MM.1S (cell line): Measurements from ENCODE around the gene CFAP57.
"Not testable (repeated sequence)": the region's sequence is repeated elsewhere in the genome, so short reads cannot be mapped to it uniquely, and the experiment has no call there.

ENCODE experiments used
- DNase-seq: peaks from one replicate; pipeline ENCODE4 v3.0.0-alpha.2; 2015
- H2AFZ ChIP-seq: fragments of 300-600 bp; sonication (generic); 2 replicates; pipeline ENCODE4 v1.6.0; 2016; ENCODE audit warnings: antibody characterized with exemption, low read length
- H3F3A ChIP-seq: fragments of 300-600 bp; sonication (generic); 2 replicates; pipeline ENCODE4 v1.6.1; 2016; ENCODE audit warnings: mild to moderate bottlenecking, antibody characterized with exemption, low read length, moderate library complexity, mixed read lengths; ENCODE audit not compliant: insufficient read depth
- H3K27ac ChIP-seq: fragments of 300-600 bp; sonication (generic); 2 replicates; pipeline ENCODE4 v1.5.1; 2016; ENCODE audit warnings: mild to moderate bottlenecking, low read length
- H3K27me3 ChIP-seq: fragments of 300-600 bp; sonication (generic); replicated peaks from 2 replicates; pipeline ENCODE4 v1.6.0; 2016; ENCODE audit warnings: low read length; ENCODE audit not compliant: insufficient read depth
- H3K36me3 ChIP-seq: fragments of 300-600 bp; sonication (generic); replicated peaks from 2 replicates; pipeline ENCODE4 v1.6.1; 2016; ENCODE audit warnings: mild to moderate bottlenecking, low read length, mixed read lengths; ENCODE audit not compliant: insufficient read depth
- H3K4me1 ChIP-seq: fragments of 300-600 bp; sonication (generic); 2 replicates; pipeline ENCODE4 v1.6.1; 2016; ENCODE audit warnings: low read length, mixed read lengths
- H3K4me2 ChIP-seq: fragments of 300-600 bp; sonication (generic); 2 replicates; pipeline ENCODE4 v1.6.0; 2016; ENCODE audit warnings: low read depth, low read length
- H3K4me3 ChIP-seq: fragments of 300-600 bp; sonication (generic); 2 replicates; pipeline ENCODE4 v1.5.1; 2016; ENCODE audit warnings: low read length, mixed read lengths
- H3K79me2 ChIP-seq: fragments of 300-600 bp; sonication (generic); 2 replicates; pipeline ENCODE4 v1.6.1; 2016; ENCODE audit warnings: mixed run types, low read length, mixed read lengths
- H3K9ac ChIP-seq: fragments of 300-600 bp; sonication (generic); 2 replicates; pipeline ENCODE4 v1.6.1; 2016; ENCODE audit warnings: low read length, mixed read lengths
- H3K9me2 ChIP-seq: fragments of 300-600 bp; sonication (generic); replicated peaks from 2 replicates; pipeline ENCODE4 v1.6.1; 2016; ENCODE audit warnings: mild to moderate bottlenecking, low read length, mixed read lengths; ENCODE audit not compliant: insufficient read depth
- H3K9me3 ChIP-seq: fragments of 300-600 bp; sonication (generic); replicated peaks from 2 replicates; pipeline ENCODE4 v1.6.1; 2016; ENCODE audit warnings: mild to moderate bottlenecking, low read length, mixed read lengths; ENCODE audit not compliant: insufficient read depth
- H4K20me1 ChIP-seq: fragments of 300-600 bp; sonication (generic); 2 replicates; pipeline ENCODE4 v1.6.1; 2016; ENCODE audit warnings: mild to moderate bottlenecking, low read length, moderate library complexity, mixed read lengths; ENCODE audit not compliant: insufficient read depth
- EZH2 ChIP-seq: fragments of 300-600 bp; sonication (generic); optimal IDR thresholded peaks from 2 replicates; pipeline ENCODE3; 2017; ENCODE audit warnings: low read depth, mild to moderate bottlenecking, antibody characterized with exemption, low read length, mixed read lengths
- EZH2phosphoT487 ChIP-seq: fragments of 300-600 bp; sonication (generic); IDR thresholded peaks from 2 replicates; pipeline ENCODE4 v1.6.1; 2018; ENCODE audit warnings: antibody characterized with exemption, low read length
- TF ChIP-seq, protein P1 (sequence below): fragments of 300-600 bp; sonication (generic); IDR thresholded peaks from 2 replicates; pipeline ENCODE4 v1.5.1; 2016; ENCODE audit warnings: antibody characterized with exemption, low read length, mixed read lengths

The CFAP57 gene

DNA sequence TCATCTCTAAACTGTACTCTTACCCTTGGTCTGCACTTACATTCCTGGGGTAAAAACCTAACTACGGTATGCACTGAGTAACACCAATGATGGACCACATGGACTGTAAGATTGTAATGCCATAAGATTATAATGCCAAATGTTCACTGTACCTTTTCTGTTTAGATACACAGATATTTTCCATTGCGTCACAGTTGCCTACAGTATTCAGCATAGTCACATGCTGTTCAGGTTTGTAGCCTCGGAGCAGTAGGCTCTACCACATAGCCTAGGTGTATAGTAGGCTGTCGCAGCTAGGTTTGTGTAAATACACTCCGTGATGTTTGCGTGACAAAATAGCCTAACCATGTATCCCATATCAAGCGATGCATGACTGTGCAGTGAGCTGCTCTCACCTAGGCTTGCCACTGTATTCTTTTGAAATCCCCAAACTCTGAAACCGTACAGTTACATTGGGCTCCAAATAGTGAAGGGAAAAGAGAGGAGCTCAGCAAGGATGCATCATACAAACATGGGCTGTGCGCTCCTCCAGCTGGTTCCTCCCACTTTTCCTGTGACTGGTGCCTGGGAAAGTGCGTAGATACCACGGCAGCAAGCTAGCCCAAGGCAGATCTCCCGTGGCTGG lies 35.2 kb downstream of the CFAP57 start:
- DNase-seq, result no peak
- no peaks in the 10 kb centered on the region for H3K4me1 ChIP-seq
- H3K36me3 ChIP-seq, result no peaks in the 10 kb centered on the region
- H4K20me1 ChIP-seq, result no peaks in the 10 kb centered on the region
- no peaks in the 10 kb centered on the region for H3K9me3 ChIP-seq
- H3K27ac ChIP-seq, result no peak overlapping the region
- H3K79me2 ChIP-seq, result no peaks in the 10 kb centered on the region
- no peak overlapping the region for H3K4me2 ChIP-seq
- no peak overlapping the region for H3K9ac ChIP-seq
- no peak overlapping the region for H2AFZ ChIP-seq
- H3K4me3 ChIP-seq, result no peak overlapping the region
- no peaks in the 10 kb centered on the region for H3F3A ChIP-seq
- no peaks in the 10 kb centered on the region for H3K27me3 ChIP-seq
- H3K9me2 ChIP-seq, result no peaks in the 10 kb centered on the region
- TF ChIP-seq EZH2phosphoT487 (no peak), EZH2 (no peak)
- TF ChIP-seq, protein P1, sequence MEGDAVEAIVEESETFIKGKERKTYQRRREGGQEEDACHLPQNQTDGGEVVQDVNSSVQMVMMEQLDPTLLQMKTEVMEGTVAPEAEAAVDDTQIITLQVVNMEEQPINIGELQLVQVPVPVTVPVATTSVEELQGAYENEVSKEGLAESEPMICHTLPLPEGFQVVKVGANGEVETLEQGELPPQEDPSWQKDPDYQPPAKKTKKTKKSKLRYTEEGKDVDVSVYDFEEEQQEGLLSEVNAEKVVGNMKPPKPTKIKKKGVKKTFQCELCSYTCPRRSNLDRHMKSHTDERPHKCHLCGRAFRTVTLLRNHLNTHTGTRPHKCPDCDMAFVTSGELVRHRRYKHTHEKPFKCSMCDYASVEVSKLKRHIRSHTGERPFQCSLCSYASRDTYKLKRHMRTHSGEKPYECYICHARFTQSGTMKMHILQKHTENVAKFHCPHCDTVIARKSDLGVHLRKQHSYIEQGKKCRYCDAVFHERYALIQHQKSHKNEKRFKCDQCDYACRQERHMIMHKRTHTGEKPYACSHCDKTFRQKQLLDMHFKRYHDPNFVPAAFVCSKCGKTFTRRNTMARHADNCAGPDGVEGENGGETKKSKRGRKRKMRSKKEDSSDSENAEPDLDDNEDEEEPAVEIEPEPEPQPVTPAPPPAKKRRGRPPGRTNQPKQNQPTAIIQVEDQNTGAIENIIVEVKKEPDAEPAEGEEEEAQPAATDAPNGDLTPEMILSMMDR, result no peak

DNA sequence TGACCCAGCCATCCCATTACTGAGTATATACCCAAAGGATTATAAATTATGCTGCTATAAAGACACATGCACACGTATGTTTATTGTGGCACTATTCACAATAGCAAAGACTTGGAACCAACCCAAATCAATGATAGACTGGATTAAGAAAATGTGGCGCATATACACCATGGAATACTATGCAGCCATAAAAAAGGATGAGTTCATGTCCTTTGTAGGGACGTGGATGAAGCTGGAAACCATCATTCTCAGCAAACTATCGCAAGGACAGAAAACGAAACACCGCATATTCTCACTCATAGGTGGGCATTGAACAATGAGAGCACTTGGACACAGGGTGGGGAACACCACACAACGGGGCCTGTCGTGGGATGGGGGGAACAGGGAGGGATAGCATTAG lies 36.1 kb downstream of the CFAP57 start:
- H2AFZ ChIP-seq, H3K27me3 ChIP-seq, H3K79me2 ChIP-seq, DNase-seq, H3K9ac ChIP-seq, H3K4me1 ChIP-seq, H3K4me2 ChIP-seq, H3K4me3 ChIP-seq, H3K9me2 ChIP-seq, H3K27ac ChIP-seq, H3K9me3 ChIP-seq, H3K36me3 ChIP-seq, H4K20me1 ChIP-seq, H3F3A ChIP-seq: not testable (repeated sequence)

DNA sequence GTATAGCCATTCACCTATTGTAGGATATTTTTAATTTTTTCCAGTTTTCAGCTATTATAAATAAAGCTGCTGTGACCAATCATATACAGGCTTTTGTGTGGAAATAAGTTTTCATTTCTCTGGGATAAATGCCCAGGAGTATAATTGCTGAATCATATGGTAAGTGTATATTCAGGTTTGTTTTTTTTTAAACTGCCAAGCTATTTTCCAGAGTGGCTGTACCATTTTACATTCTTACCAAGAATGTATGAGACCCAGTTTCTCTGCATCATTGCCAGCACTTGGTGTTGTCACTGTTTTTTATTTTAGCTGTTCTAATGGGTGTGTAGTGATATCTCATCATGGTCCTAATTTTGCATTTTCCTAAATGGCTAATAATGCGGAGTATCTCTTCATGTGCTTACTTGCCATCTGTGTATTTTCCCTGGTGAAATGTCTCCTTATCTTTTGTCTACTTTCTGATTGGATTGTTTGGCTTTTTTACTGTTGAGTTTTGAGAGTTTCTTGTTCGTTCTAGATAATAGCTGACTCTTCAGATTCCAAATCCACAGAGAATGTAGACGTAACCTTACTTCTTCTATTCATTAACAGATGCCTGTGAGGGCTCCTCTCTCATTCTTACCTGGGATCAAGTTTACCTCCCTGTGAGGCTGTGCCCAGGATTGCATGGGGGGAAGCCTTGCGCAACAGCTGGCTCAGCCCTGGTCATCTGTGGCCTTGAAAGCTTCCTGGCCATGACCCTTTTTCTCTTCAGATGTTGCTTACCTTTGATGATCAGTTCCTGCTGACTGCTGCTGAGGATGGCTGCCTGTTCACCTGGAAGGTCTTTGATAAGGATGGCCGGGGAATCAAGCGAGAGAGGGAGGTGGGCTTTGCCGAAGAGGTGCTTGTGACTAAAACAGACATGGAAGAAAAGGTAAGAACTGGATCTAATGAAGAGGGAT lies 42.6 kb downstream of the CFAP57 start:
- no peaks in the 10 kb centered on the region for H4K20me1 ChIP-seq
- no peak overlapping the region for H3K4me2 ChIP-seq
- no peaks in the 10 kb centered on the region for H3K27me3 ChIP-seq
- H3K9ac ChIP-seq, result no peak overlapping the region
- no peak overlapping the region for H3K4me3 ChIP-seq
- no peaks in the 10 kb centered on the region for H3K79me2 ChIP-seq
- H3F3A ChIP-seq, result no peaks in the 10 kb centered on the region
- no peaks in the 10 kb centered on the region for H3K36me3 ChIP-seq
- H3K9me2 ChIP-seq, result no peaks in the 10 kb centered on the region
- no peaks in the 10 kb centered on the region for H3K9me3 ChIP-seq
- no peak for TF ChIP-seq EZH2phosphoT487
- TF ChIP-seq EZH2, result no peak
- TF ChIP-seq, protein P1, result no peak
- H2AFZ ChIP-seq, result no peak overlapping the region
- H3K4me1 ChIP-seq, result no peaks in the 10 kb centered on the region
- no peak overlapping the region for H3K27ac ChIP-seq
- no peak for DNase-seq

DNA sequence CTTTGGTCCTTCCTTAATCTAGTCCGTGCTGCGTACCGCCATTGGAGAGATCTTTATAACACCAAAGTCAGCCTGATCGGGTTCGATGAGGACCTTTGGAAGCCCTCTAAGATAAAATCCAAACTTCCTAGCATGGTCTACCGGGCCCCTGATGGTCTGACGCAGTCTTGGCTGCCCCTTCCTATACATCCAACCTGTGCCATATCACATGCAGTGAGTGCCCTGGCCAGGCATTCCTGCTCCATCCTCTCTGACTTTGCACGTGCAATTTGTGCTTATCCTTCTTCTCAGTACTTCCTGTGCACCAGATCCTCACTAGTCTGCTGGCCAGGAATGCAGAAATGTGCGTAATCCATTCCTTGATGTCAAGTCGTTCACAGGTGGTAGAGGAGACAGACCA lies 45.6 kb downstream of the CFAP57 start:
- H3K4me1 ChIP-seq, result peaks cover 15% of the 10 kb centered on the region; the same call in 1 of the 2 replicates
- no peaks in the 10 kb centered on the region for H3K36me3 ChIP-seq
- no peaks in the 10 kb centered on the region for H3K9me2 ChIP-seq
- H3K79me2 ChIP-seq, result no peaks in the 10 kb centered on the region
- no peak overlapping the region for H2AFZ ChIP-seq
- no peak overlapping the region for H3K27ac ChIP-seq
- no peak overlapping the region for H3K9ac ChIP-seq
- H4K20me1 ChIP-seq, result no peaks in the 10 kb centered on the region
- no peaks in the 10 kb centered on the region for H3K9me3 ChIP-seq
- no peaks in the 10 kb centered on the region for H3F3A ChIP-seq
- TF ChIP-seq EZH2 (no peak), EZH2phosphoT487 (no peak)
- TF ChIP-seq, protein P1, result no peak
- H3K4me2 ChIP-seq, result no peak overlapping the region
- no peaks in the 10 kb centered on the region for H3K27me3 ChIP-seq
- DNase-seq, result no peak
- H3K4me3 ChIP-seq, result no peak overlapping the region
